ENCODE data around the gene ROBO1. TPM values are rescaled to one million over a fixed set of nuclear protein-coding genes. Genes with fewer than 3 reads are reported as not detected.
"Not testable (repeated sequence)": the region's sequence is repeated elsewhere in the genome, so short reads cannot be mapped to it uniquely, and the experiment has no call there.

Gene ROBO1
- polyA plus RNA-seq, 1 donor (not counting 4 experiments of a cell fraction or from before 2014, with no cell fraction given), result 27.1 TPM

DNA sequence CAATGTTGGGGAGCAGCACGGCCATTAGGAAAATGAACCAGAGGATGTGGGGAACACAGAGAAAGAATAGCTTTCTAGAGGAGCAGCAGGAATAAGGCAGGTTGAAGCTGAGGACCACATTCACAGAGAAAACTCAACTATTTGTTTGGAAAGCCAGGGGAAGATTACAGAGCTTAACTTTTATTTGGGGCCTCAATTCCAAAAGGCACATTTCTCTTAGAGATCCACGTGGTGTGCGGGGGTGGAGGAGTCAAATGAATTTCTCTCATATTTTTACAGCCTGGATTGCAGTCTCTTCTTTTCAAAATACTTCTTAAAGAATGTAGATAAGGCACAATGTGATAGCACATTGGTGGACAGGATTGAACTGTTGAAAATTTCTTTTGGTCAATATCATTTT, 253.7 kb downstream of the ROBO1 start:
- no peak for DNase-seq (ENCODE audit: low read depth, low spot score)
- dilution Hi-C loops (cut with MboI; ENCODE audit: extremely low pct_ligation_motif_present, low sequenced_read_pairs), result no loop called here
- Histone ChIP-seq H3K4me2 (ENCODE audit: control insufficient read depth, extremely low read depth, insufficient read depth, low read depth, low read length) (no peak overlapping the region), H3K9me3 (ENCODE audit: control insufficient read depth, low read depth, low read length) (no peaks in the 10 kb centered on the region), H3K4me3 (ENCODE audit: control insufficient read depth in 2 of 3, extremely low read depth in 1 of 3, insufficient read depth in 2 of 3, low read depth in 1 of 3, low read length in 3 of 3) (no peak overlapping the region), H3K36me3 (ENCODE audit: control insufficient read depth in 2 of 2, extremely low read depth in 1 of 2, insufficient read depth in 2 of 2, low read length in 2 of 2) (no peaks in the 10 kb centered on the region), H3K27me3 (ENCODE audit: control insufficient read depth, extremely low read depth, insufficient read depth, low read length) (no peaks in the 10 kb centered on the region), H3K9me1 (ENCODE audit: control insufficient read depth, extremely low read depth, insufficient read depth, low read length) (no peaks in the 10 kb centered on the region), H3K27ac (ENCODE audit: control insufficient read depth, insufficient read depth, low read length) (no peak overlapping the region), H2AFZ (ENCODE audit: control insufficient read depth, low read length) (peak overlapping the region; percentile 8), H4K20me1 (ENCODE audit: control insufficient read depth, extremely low read depth, insufficient read depth, low read length) (no peaks in the 10 kb centered on the region), H3K9ac (ENCODE audit: control insufficient read depth, extremely low read depth, insufficient read depth, low read length) (no peak overlapping the region), H3K4me1 (ENCODE audit: control insufficient read depth, extremely low read depth, insufficient read depth, low read length) (no peaks in the 10 kb centered on the region), H3K79me2 (ENCODE audit: control insufficient read depth, insufficient read depth, low read length) (no peaks in the 10 kb centered on the region)
- TF ChIP-seq EZH2 (IDR thresholded peaks at IDR 0.05; ENCODE audit: low read length) (no peak), CTCF (optimal IDR thresholded peaks at IDR 0.05 in 1 of 3, IDR thresholded peaks at IDR 0.05 in 1 of 3, conservative IDR thresholded peaks at IDR 0.05 in 1 of 3; ENCODE audit: extremely low read depth in 1 of 3, insufficient read depth in 2 of 3, low read length in 3 of 3) (no peak)
- FAIRE-seq, result no peak

GRCh38 chr3:79506751-79507150, 261.0 kb downstream of the ROBO1 start:
- Histone ChIP-seq H3K79me2 (ENCODE audit: control insufficient read depth, insufficient read depth, low read length) (no peaks in the 10 kb centered on the region), H3K9me1 (ENCODE audit: control insufficient read depth, extremely low read depth, insufficient read depth, low read length) (no peaks in the 10 kb centered on the region), H3K4me3 (ENCODE audit: control insufficient read depth in 2 of 3, extremely low read depth in 1 of 3, insufficient read depth in 2 of 3, low read depth in 1 of 3, low read length in 3 of 3) (no peak overlapping the region), H3K4me2 (ENCODE audit: control insufficient read depth, extremely low read depth, insufficient read depth, low read depth, low read length) (no peak overlapping the region), H3K27me3 (ENCODE audit: control insufficient read depth, extremely low read depth, insufficient read depth, low read length) (no peaks in the 10 kb centered on the region), H2AFZ (ENCODE audit: control insufficient read depth, low read length) (no peak overlapping the region), H3K36me3 (ENCODE audit: control insufficient read depth in 2 of 2, extremely low read depth in 1 of 2, insufficient read depth in 2 of 2, low read length in 2 of 2) (no peaks in the 10 kb centered on the region), H3K4me1 (ENCODE audit: control insufficient read depth, extremely low read depth, insufficient read depth, low read length) (no peaks in the 10 kb centered on the region), H3K27ac (ENCODE audit: control insufficient read depth, insufficient read depth, low read length) (no peak overlapping the region), H3K9ac (ENCODE audit: control insufficient read depth, extremely low read depth, insufficient read depth, low read length) (no peak overlapping the region), H4K20me1 (ENCODE audit: control insufficient read depth, extremely low read depth, insufficient read depth, low read length) (no peaks in the 10 kb centered on the region), H3K9me3 (ENCODE audit: control insufficient read depth, low read depth, low read length) (no peaks in the 10 kb centered on the region)
- FAIRE-seq (no peak), DNase-seq (ENCODE audit: low read depth, low spot score) (no peak)
- TF ChIP-seq EZH2 (IDR thresholded peaks at IDR 0.05; ENCODE audit: low read length), result no peak
- TF ChIP-seq CTCF (optimal IDR thresholded peaks at IDR 0.05 in 1 of 3, IDR thresholded peaks at IDR 0.05 in 1 of 3, conservative IDR thresholded peaks at IDR 0.05 in 1 of 3; ENCODE audit: extremely low read depth in 1 of 3, insufficient read depth in 2 of 3, low read length in 3 of 3), result no peak
- dilution Hi-C loops (cut with MboI; ENCODE audit: extremely low pct_ligation_motif_present, low sequenced_read_pairs), result no loop called here

DNA sequence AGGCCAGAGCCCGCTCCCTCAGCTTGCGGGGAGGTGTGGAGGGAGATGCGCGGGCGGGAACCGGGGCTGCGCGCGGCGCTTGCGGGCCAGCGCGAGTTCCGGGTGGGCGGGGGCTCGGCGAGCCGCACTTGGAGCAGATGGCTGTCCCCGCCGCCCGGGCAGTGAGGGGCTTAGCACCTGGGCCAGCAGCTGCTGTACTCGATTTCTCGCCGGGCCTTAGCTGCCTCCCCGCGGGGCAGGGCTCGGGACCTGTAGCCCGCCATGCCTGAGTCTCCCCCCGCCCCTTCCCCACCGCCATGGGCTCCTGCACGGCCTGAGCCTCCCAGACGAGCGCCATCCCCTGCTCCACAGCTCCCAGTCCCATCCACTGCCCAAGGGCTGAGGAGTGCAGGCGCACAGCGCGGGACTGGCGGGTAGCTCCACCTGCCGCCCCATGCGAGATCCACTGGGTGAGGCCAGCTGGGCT, 265.5 kb downstream of the ROBO1 start:
- H3K36me3 ChIP-seq (ENCODE audit: control insufficient read depth in 2 of 2, extremely low read depth in 1 of 2, insufficient read depth in 2 of 2, low read length in 2 of 2); H3K27ac ChIP-seq (ENCODE audit: control insufficient read depth, insufficient read depth, low read length); H3K4me2 ChIP-seq (ENCODE audit: control insufficient read depth, extremely low read depth, insufficient read depth, low read depth, low read length); H3K9me3 ChIP-seq (ENCODE audit: control insufficient read depth, low read depth, low read length); H2AFZ ChIP-seq (ENCODE audit: control insufficient read depth, low read length); H3K27me3 ChIP-seq (ENCODE audit: control insufficient read depth, extremely low read depth, insufficient read depth, low read length); H3K9ac ChIP-seq (ENCODE audit: control insufficient read depth, extremely low read depth, insufficient read depth, low read length); H3K4me3 ChIP-seq (ENCODE audit: control insufficient read depth in 2 of 3, extremely low read depth in 1 of 3, insufficient read depth in 2 of 3, low read depth in 1 of 3, low read length in 3 of 3); FAIRE-seq; dilution Hi-C loops (cut with MboI; ENCODE audit: extremely low pct_ligation_motif_present, low sequenced_read_pairs); DNase-seq (ENCODE audit: low read depth, low spot score); H3K79me2 ChIP-seq (ENCODE audit: control insufficient read depth, insufficient read depth, low read length); H3K9me1 ChIP-seq (ENCODE audit: control insufficient read depth, extremely low read depth, insufficient read depth, low read length); H3K4me1 ChIP-seq (ENCODE audit: control insufficient read depth, extremely low read depth, insufficient read depth, low read length); H4K20me1 ChIP-seq (ENCODE audit: control insufficient read depth, extremely low read depth, insufficient read depth, low read length): not testable (repeated sequence)
